ENCODE measurements around the gene ACTN2. TPM values are rescaled to one million over a fixed set of nuclear protein-coding genes. Genes with fewer than 3 reads are reported as not detected.

Gene ACTN2
- 0.56 and 0.77 TPM in 2 replicates for total RNA-seq

DNA sequence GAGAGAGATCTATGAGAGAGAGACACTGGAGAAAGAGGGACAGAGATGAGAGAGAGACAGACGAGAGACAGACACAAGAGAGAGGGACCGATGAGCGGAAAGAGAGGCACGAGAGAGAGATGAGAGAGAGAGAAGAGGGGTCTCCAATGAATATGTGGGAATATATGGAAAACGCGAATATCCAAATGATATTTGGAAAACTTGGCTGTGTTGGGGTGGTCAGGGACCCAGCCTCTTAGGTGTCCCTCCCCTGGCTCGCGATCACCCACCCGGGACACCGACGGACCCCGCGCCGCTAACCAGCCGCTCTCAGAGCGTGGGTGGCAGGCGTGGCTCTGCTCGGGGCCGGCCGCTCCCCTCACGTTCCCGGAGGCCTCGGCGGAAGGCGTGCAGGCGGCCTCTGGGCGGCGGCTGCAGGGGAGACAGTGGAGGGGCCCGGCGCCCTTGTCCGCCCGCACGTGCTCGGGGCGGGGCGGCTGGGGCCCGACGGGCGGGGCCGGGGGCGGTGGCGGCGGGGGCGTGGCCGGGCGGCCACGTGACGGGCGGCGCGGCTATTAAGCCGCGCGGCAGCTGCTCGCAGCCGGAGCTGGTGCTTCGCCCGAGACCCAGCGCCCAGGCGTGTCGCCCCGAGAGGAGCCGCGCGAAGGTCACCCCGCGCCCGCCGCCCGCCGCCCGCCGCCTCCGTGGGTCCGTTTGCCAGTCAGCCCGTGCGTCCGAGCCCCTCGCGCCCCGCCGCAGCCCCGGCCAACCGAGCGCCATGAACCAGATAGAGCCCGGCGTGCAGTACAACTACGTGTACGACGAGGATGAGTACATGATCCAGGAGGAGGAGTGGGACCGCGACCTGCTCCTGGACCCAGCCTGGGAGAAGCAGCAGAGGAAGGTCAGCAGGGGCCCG, at the start of gene ACTN2:
ACTN2 (plus strand) TSS at position 583 of the 898 bp plus-strand sequence; CDS start at position 758, 175 bp downstream.

GRCh38 chr1:236795035-236795756, 108.9 kb downstream of the ACTN2 start, which contains the start of gene MTR:
MTR (plus strand) TSS chr1:236795292; CDS start chr1:236795704, 412 bp downstream.

Other genes starting within 250 kb of the ACTN2 start
- 49.5 and 63.7 TPM in 2 replicates for gene LGALS8, start 162.5 kb upstream of the ACTN2 start, total RNA-seq
- gene HEATR1, start 82.0 kb upstream of the ACTN2 start, total RNA-seq, result 28.5 and 41.2 TPM in 2 replicates
- gene MTR, start 108.8 kb downstream of the ACTN2 start, total RNA-seq, result 36.8 and 40.6 TPM in 2 replicates

Data from regular cardiac myocyte (primary cell).